ENCODE data around the gene SCN2A.

- TF ChIP-seq ZNF747 (tag by site-specific recombination; IDR thresholded peaks at IDR 0.05): no peak
- TF ChIP-seq, protein P1, sequence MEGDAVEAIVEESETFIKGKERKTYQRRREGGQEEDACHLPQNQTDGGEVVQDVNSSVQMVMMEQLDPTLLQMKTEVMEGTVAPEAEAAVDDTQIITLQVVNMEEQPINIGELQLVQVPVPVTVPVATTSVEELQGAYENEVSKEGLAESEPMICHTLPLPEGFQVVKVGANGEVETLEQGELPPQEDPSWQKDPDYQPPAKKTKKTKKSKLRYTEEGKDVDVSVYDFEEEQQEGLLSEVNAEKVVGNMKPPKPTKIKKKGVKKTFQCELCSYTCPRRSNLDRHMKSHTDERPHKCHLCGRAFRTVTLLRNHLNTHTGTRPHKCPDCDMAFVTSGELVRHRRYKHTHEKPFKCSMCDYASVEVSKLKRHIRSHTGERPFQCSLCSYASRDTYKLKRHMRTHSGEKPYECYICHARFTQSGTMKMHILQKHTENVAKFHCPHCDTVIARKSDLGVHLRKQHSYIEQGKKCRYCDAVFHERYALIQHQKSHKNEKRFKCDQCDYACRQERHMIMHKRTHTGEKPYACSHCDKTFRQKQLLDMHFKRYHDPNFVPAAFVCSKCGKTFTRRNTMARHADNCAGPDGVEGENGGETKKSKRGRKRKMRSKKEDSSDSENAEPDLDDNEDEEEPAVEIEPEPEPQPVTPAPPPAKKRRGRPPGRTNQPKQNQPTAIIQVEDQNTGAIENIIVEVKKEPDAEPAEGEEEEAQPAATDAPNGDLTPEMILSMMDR (tag by site-specific recombination; IDR thresholded peaks at IDR 0.05): no peak
- no peak for TF ChIP-seq ZBTB21 (tag by site-specific recombination; IDR thresholded peaks at IDR 0.05)
- no peak for TF ChIP-seq ZNF707 (tag by site-specific recombination; IDR thresholded peaks at IDR 0.05)
- TF ChIP-seq ZNF16 (tag by site-specific recombination; IDR thresholded peaks at IDR 0.05; ENCODE audit: low read depth): no peak
- no peak for TF ChIP-seq ELK4 (IDR thresholded peaks at IDR 0.05; ENCODE audit: borderline replicate concordance, low read depth, low read length)
- TF ChIP-seq ZEB2 (tag by site-specific recombination; IDR thresholded peaks at IDR 0.05): no peak
- TF ChIP-seq KLF1 (tag by site-specific recombination; IDR thresholded peaks at IDR 0.05): no peak
- TF ChIP-seq, protein P2, sequence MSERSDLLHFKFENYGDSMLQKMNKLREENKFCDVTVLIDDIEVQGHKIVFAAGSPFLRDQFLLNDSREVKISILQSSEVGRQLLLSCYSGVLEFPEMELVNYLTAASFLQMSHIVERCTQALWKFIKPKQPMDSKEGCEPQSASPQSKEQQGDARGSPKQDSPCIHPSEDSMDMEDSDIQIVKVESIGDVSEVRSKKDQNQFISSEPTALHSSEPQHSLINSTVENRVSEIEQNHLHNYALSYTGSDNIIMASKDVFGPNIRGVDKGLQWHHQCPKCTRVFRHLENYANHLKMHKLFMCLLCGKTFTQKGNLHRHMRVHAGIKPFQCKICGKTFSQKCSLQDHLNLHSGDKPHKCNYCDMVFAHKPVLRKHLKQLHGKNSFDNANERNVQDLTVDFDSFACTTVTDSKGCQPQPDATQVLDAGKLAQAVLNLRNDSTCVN (tag by site-specific recombination; optimal IDR thresholded peaks at IDR 0.05): no peak
- TF ChIP-seq, protein P3, sequence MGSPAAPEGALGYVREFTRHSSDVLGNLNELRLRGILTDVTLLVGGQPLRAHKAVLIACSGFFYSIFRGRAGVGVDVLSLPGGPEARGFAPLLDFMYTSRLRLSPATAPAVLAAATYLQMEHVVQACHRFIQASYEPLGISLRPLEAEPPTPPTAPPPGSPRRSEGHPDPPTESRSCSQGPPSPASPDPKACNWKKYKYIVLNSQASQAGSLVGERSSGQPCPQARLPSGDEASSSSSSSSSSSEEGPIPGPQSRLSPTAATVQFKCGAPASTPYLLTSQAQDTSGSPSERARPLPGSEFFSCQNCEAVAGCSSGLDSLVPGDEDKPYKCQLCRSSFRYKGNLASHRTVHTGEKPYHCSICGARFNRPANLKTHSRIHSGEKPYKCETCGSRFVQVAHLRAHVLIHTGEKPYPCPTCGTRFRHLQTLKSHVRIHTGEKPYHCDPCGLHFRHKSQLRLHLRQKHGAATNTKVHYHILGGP (tag by site-specific recombination; IDR thresholded peaks at IDR 0.05): no peak
- no peak for TF ChIP-seq ATF2 (tag by site-specific recombination; IDR thresholded peaks at IDR 0.05; ENCODE audit: low read depth)
Observed at GRCh38 chr2:165237056-165237455, 2.2 kb upstream of the SCN2A start.
